Peyer's patch (tissue), 4 donors: ENCODE results near the gene SYNJ1. TPM values are rescaled to one million over a fixed set of nuclear protein-coding genes. Genes with fewer than 3 reads are reported as not detected.

Experiments used
- DNase-seq, 3 donors: peaks; one replicate each; pipeline ENCODE4 v3.0.0-alpha.2; 2017 to 2019
- H3K27ac ChIP-seq, 4 donors: fragments of 200-600 bp; sonication (generic); one replicate each; pipeline ENCODE4 v1.5.1; 2016 to 2019
- H3K27me3 ChIP-seq, 2 donors: fragments of 200-600 bp; sonication (generic); one replicate each; pipeline ENCODE4 v1.5.1; 2019
- H3K36me3 ChIP-seq, 3 donors: fragments of 200-600 bp; sonication (generic); one replicate each; pipeline ENCODE4 v1.5.1; 2016 to 2019
- H3K4me1 ChIP-seq, 4 donors: fragments of 200-600 bp; sonication (generic); one replicate each; pipeline ENCODE4 v1.5.1; 2016 to 2019
- H3K4me3 ChIP-seq, 4 donors: fragments of 200-600 bp; sonication (generic); 1 replicate in 3 of 4; 2 replicates in 1 of 4; pipeline ENCODE4 v1.5.1; 2016 to 2019; ENCODE audit warnings: mild to moderate bottlenecking in 1 of 4
- H3K9me3 ChIP-seq, 4 donors: fragments of 200-600 bp; sonication (generic); one replicate each; pipeline ENCODE4 v1.5.1; 2016 to 2019; ENCODE audit warnings: mild to moderate bottlenecking in 1 of 4
- POLR2A ChIP-seq, 2 donors: fragments of 450-650 bp; IDR thresholded peaks; one replicate each; pipeline ENCODE4 v1.5.1; 2017; ENCODE audit warnings: antibody characterized with exemption in 2 of 2, mild to moderate bottlenecking in 2 of 2, moderate library complexity in 2 of 2
- total RNA-seq, 4 donors: library from RNA; depleted of rRNA; stranded (reverse); fragments of >200 nt; gene quantifications; one replicate each; pipeline ENCODE4 v1.1.0, GENCODE V29; 2016
- TF ChIP-seq, protein P1 (sequence below), 6 experiments: fragments of 450-650 bp in 4 of 6; fragments of 200-600 bp in 2 of 6; sonication (generic) in 1 of 6; IDR thresholded peaks; one replicate each; pipeline ENCODE4 v1.5.1; 2017 to 2019; ENCODE audit warnings: antibody characterized with exemption in 6 of 6, mild to moderate bottlenecking in 3 of 6, moderate library complexity in 1 of 6

Gene SYNJ1
- total RNA-seq, 4 donors from 2014 or later: 13.5 to 45.4 (median 16.1) TPM

DNA sequence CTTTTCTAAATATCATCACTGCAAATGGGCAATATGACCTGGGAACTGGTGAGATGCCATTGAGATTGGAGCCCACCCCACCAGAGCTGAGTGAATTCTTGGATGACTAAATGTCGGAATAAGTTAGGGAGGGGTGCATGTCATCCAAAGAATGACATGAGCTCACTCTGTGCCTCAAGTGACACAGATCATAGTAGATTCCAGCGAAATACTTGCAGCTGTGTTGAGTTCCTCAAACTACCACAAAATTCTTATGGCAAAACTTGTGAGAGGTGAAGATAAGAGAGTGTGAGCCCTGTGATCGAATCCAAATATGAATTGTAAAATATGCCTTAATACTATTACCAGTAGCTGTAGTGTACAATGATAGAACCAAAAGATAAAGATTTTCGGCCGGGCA lies 140.2 kb downstream of the SYNJ1 start:
- TF ChIP-seq POLR2A (IDR thresholded peaks at IDR 0.05): no peak
- TF ChIP-seq, protein P1, sequence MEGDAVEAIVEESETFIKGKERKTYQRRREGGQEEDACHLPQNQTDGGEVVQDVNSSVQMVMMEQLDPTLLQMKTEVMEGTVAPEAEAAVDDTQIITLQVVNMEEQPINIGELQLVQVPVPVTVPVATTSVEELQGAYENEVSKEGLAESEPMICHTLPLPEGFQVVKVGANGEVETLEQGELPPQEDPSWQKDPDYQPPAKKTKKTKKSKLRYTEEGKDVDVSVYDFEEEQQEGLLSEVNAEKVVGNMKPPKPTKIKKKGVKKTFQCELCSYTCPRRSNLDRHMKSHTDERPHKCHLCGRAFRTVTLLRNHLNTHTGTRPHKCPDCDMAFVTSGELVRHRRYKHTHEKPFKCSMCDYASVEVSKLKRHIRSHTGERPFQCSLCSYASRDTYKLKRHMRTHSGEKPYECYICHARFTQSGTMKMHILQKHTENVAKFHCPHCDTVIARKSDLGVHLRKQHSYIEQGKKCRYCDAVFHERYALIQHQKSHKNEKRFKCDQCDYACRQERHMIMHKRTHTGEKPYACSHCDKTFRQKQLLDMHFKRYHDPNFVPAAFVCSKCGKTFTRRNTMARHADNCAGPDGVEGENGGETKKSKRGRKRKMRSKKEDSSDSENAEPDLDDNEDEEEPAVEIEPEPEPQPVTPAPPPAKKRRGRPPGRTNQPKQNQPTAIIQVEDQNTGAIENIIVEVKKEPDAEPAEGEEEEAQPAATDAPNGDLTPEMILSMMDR (IDR thresholded peaks at IDR 0.05): no peak
- Histone ChIP-seq H3K36me3 (no peaks in the 10 kb centered on the region), H3K9me3 (no peaks in the 10 kb centered on the region), H3K4me3 (no peak overlapping the region), H3K27me3 (no peaks in the 10 kb centered on the region), H3K4me1 (no peaks in the 10 kb centered on the region), H3K27ac (no peak overlapping the region)
- no peak for DNase-seq

DNA sequence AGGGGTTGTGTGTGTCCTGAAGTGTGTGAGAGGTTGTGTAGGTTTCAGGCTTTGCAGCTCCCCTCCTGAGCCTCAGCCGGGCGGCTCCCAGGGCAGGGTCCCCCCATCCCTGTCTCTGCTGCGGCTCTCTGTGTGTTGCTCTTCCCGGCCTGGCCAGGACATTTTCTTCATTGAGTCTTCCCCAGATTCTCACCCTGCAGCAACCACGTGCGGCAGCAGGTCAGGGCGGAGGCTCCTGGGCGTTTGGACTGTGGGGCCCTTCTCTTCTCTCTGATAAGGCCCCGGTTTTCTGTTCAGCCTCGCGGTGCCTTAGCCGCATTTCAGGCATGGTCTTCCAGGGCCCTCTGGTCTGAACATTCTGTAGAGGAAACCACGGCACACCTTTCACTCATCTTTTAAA lies 140.7 kb downstream of the SYNJ1 start:
- no peak for TF ChIP-seq POLR2A (IDR thresholded peaks at IDR 0.05)
- TF ChIP-seq, protein P1 (IDR thresholded peaks at IDR 0.05): no peak
- Histone ChIP-seq H3K27me3 (no peaks in the 10 kb centered on the region), H3K4me1 (no peaks in the 10 kb centered on the region), H3K27ac (no peak overlapping the region), H3K4me3 (no peak overlapping the region), H3K36me3 (no peaks in the 10 kb centered on the region), H3K9me3 (no peaks in the 10 kb centered on the region)
- DNase-seq: no peak

DNA sequence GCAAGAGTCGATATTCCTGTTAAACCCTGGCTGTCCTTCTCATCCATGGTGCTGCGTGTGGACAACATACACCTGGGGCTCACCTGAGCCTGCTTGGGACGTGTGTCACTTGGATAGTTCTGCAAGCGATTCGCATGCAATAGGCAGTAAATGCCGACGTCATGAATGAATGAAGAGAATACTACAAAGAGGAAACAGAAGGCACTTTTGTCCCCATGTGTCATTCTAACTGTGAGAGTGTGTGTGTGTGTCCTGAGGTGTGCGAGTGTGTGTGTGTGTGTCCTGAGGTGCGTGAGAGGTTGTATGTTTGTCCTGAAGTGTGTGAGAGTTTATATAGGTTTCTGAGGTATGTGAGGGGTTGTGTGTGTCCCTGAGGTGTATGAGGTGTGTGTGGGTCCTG lies 141.8 kb downstream of the SYNJ1 start:
- Histone ChIP-seq H3K4me3 (no peak overlapping the region), H3K9me3 (no peaks in the 10 kb centered on the region), H3K36me3 (no peaks in the 10 kb centered on the region), H3K4me1 (no peaks in the 10 kb centered on the region), H3K27me3 (no peaks in the 10 kb centered on the region), H3K27ac (no peak overlapping the region)
- DNase-seq: no peak
- TF ChIP-seq, protein P1 (IDR thresholded peaks at IDR 0.05): no peak
- TF ChIP-seq POLR2A (IDR thresholded peaks at IDR 0.05): no peak

DNA sequence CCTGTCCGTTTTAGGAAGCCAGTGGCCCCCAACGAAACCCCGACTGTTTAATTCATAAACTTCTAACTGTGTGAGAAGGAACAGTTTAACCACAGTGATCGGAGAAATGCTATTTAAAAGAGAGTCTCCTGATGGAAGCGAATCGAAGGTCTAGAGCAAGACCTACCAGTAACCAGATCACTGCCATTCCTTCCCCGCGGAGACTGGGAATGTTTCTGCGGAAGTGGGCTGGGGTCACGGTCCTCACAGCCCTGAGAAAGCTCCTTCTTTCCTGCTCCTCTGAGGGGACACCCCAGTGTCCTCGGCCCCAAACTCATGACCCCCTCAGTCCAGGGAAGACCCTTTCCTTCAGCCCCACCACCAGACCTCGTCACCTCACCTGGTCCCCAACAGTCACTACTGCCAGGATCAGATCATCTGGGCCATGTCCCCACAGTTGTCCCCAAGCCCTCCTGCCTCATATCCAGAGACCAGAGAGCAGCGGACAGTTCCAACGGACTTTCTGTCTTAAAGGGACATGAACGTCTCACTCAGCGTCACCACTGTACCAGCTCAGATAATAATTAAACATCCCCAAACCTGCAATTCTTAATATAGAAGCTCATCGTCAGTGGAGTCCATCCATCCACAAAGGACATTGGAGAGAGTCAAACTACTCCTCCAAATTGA lies 142.6 kb downstream of the SYNJ1 start, which contains the start of gene TCP10L:
Gene TCP10L (minus strand): TSS at position 482 of the 669 bp plus-strand sequence. CDS start 1,219 bp downstream, outside the sequence.
- Histone ChIP-seq H3K27me3 (no peaks in the 10 kb centered on the region), H3K9me3 (no peaks in the 10 kb centered on the region), H3K27ac (no peak within 1 kb of the TSS), H3K4me3 (no peak within 1 kb of the TSS), H3K4me1 (no peaks in the 10 kb centered on the region), H3K36me3 (no peaks in the 10 kb centered on the region)
- TF ChIP-seq POLR2A (IDR thresholded peaks at IDR 0.05): no peak
- TF ChIP-seq, protein P1 (IDR thresholded peaks at IDR 0.05): no peak
- no peak for DNase-seq

DNA sequence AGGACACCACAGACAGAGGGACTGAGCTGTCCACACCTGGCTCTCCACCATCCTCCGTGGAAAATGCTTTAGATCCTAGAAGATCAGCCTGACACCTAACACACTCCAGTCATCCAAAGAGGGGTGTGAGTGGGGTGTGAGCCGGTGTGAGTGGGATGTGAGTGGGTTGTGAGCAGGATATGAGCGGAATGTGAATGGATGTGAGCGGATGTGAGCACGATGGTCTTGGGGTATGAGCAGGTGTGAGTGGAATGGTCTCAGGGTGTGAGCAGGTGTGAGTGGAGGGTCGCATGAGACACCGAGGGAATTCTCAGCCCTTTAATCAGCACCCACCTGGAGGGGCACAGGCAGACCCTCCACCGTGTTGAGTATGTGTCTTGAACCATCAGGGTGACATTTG lies 143.3 kb downstream of the SYNJ1 start:
- no peaks in the 10 kb centered on the region for H3K4me1 ChIP-seq
- H3K9me3 ChIP-seq: no peaks in the 10 kb centered on the region
- H3K27ac ChIP-seq: no peak overlapping the region
- H3K36me3 ChIP-seq: no peaks in the 10 kb centered on the region
- no peak for DNase-seq
- TF ChIP-seq POLR2A (IDR thresholded peaks at IDR 0.05): no peak
- TF ChIP-seq, protein P1 (IDR thresholded peaks at IDR 0.05): no peak
- H3K27me3 ChIP-seq: no peaks in the 10 kb centered on the region
- no peak overlapping the region for H3K4me3 ChIP-seq
